HG03139 (cell line): Measurements from ENCODE around the gene SUFU.

ENCODE experiments used
- ATAC-seq: cut with Tn5 transposase; IDR thresholded peaks from one replicate; pipeline ENCODE4 v1.9.1; 2021; ENCODE audit not compliant: unreplicated experiment

Gene SUFU

DNA sequence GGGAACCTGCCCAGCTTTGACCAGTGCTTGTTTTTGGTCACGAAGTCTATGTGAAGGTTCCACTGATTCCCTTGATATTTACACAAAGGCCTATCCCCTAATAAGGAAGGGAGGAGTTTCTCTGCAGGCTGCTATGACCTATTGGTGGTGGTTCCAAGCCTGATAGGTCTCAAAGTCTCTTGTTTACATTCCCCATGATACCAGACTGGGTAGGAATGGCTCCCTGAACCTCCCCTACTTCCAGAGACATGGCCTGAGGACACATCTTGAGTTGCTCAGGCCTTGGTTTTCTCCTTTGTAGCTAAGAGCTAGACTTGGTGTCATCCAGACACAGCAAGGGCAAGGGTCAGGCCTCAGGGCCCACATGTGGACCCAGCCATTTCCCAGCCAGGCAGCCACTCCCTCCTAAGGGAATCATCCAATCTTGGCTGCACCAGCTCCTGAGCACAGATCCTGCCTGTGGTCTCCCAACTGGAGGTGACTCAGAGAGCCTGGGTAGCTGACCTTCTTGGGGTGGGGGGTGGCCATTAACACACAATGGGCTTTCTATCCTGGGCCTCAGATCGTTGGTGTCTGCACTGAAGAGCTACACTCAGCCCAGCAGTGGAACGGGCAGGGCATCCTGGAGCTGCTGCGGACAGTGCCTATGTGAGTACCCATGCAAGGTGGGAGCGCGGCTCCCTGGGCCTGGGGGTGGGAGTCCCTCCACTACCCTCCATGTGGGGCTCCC, 89.5 kb downstream of the SUFU start:
- ATAC-seq = no peak

DNA sequence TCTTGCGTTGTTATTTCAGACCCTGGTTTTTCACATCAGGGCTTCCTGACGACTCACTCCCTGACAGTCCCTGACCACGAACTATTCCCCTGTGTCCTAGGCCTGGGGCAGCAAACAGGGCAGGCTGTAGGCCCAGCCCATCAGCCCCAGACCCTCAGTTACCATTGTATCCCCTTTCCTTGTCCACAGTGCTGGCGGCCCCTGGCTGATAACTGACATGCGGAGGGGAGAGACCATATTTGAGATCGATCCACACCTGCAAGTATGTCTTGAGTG, 90.0 kb downstream of the SUFU start:
- ATAC-seq = no peak

DNA sequence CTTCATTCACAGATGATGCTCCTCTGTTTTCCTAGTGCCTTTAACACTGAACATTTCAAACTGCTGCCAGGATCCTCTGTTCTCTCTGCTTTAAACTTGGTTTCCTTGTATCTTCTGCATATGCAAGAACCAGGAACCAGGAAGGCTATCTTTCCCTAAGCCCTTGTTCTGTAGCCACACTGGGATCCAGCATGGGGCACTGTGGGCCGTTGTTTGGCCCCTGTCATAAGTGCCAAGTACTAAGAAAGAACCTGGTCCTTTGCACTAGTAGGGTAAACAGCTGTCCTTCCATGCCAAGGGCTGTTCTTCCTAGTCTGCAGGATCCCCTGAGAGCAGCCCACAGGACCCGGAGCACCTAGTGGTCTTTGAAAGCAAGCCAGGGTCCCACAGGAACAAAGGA, 91.5 kb downstream of the SUFU start:
- no peak for ATAC-seq

DNA sequence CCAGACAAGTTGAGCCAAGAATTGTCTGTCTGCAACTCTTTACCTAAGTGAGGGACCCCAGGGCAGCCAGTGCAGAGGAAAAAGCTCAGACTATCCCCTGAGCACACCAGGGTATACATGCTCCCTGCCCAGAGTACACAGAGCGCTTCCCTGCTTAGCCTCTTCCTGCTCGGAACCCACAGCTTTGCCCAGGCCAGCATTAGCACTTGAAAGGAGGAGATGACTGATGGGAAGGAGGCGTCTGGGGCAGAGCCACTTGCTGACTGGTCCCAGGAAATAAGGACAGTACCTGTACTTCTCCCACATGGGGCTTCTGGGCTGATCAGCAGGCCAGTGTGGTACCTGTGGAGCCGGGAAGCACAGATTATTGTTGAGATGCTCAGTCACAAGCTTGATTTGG, 92.1 kb downstream of the SUFU start:
- no peak for ATAC-seq

DNA sequence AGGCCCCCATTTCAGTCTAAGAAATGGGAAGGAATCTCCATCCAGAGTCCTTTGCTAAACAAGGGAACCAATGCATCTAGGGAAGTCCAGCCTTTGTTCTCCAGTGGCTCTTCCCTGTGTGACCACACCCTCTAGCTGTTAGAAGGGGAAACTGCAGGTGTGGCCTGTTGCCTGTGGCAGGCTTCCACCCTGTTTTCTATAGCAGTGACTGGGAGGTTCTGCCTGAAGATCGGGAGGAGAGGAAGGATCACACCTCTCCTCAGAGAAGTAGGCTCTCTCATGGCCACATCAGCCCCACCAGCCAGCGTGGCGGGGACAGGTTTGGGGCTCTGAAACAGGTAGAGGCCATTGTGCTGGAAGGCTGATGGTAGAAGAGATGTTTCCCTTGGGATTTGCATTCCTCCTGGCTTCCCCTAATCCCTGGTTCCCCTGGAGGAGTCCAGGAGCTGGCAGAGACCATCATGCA, 92.8 kb downstream of the SUFU start:
- ATAC-seq = no peak

DNA sequence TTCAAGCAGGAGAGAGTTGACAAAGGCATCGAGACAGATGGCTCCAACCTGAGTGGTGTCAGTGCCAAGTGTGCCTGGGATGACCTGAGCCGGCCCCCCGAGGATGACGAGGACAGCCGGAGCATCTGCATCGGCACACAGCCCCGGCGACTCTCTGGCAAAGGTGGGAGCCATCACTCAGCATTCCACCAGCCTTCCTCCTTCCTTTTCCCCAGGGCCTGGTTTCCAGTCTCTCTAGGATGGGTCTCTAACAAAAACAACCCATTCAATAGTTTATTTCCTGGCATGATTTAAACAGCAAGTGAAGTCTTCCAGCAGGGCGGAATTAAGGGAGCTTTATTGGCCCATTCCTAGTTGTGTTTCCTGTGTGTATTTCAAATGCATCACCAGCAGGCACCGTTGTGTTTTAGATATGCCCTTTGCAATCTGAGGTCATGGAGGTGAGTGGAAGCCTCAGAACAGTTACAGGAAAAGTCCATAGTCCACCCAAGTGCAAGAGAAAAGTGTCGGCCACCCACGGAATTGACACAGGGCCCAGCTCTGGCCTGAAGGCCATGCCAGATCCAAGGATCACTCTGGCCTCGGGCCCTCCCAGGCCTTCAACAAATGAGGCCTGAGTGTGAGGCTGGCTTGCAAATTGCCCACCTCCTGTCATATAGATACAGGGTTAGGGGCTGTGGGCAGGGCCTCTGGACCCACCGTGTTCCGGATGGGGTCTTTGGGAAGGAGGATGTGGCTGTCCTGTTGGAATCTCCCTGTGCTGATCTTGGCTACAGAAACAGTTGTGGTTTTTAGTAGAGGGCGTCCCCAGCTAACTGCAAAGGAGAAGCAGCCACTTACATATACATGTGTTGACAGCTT, 93.6 kb downstream of the SUFU start:
- ATAC-seq = no peak

DNA sequence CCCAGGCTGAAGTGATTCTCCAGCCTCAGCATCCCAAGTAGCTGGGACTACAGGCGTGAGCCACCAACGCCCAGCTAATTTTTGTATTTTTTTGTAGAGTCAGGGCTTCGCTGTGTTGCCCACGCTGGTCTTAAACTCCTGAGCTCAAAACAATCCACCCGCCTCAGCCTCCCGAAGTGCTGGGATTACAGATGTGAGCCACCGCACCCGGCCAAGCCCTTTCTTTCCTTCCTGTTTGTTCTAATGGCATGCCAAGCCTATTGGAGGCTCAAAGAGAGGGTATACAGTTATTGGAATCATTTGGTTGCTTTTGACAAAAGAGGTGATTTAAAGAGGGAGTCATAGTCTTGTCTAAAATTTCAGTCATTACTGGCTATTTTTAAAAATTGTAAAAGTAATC, 94.5 kb downstream of the SUFU start:
- ATAC-seq = no peak

DNA sequence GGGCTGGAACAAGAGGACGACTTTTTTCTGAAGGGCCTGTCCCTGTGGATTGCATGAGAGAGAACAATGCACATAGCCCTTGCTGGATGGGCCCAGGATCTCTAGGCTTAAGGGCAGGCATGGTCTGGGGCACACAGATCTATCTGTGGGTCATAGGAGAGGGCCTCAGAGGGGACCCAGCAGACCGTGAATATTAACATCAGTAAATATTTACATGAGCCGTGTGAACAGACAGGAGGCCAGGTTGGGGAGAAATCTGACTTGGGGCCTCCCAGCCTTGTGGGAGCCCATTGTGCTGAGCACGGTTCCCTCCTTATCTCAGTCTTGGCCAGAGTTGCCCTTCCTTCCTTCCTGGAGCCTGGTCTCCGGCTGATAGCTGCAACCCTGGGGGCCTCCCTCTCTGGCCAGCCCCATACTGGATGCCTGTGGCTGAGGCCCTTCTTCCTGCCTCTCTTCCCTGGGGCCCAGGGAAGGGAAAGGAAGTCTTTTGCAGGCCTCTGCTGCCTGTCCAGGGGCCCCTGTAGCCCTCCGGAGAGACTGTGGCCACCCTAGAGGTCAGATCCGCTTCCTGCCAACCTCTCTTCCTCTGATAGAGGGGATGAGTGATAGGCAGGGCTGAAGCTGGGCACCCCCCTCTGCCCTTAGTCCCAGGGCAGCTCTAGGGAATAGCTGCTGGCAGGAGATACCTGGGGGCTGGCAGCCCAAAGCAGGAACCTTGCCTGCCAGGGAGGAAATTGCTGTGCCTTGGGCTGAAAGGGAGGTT, 96.0 kb downstream of the SUFU start:
- no peak for ATAC-seq

DNA sequence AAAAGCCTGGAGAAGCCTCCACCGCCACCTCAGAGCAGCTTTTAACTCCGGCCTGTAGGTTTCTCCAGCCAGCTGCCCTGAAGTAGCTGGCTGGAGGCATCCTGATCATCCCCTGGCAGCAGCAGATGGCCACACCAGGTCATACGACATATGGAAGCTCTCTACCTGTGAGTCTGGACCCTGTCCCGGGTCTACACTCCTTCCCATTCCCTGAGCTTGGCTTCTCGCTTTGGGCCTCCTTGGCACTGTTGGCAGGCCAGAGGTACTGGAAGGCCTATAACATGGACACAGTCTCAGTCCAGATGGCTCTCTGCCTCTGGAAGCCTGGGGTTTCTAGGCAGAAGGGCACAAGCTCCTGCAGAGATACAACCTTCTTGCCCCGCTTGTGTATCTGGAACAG, 97.0 kb downstream of the SUFU start:
- ATAC-seq = no peak

DNA sequence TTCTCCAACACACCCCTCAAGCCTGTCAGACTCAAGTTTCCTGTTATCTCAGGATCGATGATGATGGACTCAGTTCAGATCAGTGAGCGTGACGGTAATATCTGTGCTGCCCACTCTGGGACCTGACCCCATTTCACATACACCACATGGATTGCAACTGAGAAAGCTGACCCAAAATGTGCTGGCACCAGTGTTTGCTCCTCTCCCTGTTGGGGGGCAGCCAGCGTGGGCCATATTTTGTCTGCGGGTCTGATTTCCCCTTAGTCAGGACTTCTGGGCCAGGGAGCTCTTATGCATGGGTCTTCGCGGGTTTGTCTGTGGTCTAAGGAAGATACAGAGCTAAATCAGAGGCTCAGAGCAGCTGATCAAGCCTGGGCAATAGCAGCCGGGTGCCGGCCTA, 97.9 kb downstream of the SUFU start:
- no peak for ATAC-seq

DNA sequence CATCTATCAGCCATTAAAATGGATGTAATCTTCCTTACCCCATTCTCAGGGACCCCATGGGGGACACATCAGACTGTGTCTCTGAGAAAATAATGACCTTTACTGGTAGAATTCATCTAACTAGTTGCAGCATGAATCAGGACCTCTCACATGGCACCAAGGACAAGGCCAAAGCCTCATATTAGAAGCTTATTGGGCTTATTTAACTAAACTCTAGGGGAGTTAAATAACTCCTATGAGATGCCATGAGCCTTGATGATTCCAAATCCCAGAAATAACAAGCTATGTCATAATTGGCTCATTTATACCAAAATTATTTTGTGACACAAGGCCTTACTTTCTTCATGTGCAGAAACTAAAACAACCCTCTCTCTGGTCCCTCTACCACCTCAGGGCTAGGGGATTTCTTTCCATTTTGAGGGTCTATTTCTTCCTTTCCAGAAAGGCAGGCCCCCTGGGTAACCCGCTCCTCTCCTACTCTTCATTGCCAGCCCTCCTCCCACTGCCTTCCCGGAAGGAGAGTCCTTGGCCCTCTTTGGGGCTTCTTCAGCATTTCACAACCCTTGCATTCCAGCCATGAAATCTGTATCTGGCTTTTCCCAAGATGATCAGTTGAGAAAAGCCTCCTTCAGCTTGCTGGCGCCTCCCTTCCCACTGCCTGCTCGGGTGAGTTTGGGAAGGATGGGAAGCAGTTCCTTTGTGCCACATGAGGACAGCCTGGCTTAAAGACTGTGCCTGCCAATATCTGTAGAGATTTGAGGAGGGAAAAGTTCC, 98.7 kb downstream of the SUFU start:
- no peak for ATAC-seq

DNA sequence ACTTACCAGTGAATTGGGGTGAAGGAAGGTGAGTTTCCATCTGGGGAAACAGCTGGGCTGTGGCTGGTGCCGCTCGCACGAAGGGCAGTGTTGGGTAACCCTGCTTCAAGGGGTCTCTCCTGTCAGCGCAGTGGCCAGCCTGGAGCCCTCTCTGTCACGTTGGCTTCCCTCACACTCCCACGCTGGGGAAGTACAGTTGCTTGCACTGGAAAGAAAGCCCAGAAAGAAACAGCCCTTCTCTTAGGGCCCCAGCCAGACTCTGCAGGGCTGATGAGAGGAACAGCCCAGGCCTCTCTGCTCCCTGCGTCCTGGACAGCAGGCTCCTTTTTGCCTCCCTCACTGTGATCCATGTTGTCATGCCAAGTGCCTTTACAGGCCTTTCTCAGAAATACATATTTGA, 100.2 kb downstream of the SUFU start:
- no peak for ATAC-seq

DNA sequence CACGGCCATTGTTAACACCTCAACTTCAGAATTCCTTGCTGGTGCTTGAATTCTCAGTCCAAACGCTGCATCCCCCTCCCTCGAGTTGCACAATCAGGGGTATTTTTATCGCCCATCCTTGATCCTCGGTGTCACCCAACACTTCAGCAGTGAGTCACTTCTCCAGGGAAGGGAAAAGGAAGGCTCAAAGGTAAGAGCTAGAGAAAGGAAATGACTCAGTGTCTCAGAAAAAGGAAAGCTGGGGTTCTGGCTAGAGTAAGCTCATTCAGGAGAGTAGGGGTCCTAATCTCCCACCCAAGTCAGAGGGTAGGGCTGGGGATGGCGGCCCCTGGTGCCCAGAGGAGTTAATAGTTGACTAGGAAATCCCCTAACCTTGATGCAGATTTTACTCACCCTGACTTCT, 100.7 kb downstream of the SUFU start:
- ATAC-seq = no peak

DNA sequence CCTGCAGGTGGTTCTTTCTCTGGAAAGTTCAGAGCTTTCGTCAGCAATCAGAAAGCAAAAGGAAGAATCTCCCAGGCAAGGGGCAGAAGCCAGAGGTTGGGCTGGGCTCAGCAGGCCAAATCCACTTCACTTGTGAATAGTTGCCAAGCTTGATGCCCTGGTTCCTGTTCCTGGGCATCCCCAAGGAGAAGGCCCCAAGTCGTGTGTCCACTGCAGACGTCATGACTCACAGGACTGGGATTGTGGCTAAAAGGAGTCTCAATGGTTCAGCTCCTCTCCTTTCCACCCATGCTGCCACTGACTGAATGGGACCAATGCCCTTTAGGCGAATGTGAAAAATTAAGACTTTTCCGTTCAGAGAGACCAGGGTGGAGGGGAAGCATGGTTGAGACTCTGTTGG, 101.9 kb downstream of the SUFU start:
- no peak for ATAC-seq

DNA sequence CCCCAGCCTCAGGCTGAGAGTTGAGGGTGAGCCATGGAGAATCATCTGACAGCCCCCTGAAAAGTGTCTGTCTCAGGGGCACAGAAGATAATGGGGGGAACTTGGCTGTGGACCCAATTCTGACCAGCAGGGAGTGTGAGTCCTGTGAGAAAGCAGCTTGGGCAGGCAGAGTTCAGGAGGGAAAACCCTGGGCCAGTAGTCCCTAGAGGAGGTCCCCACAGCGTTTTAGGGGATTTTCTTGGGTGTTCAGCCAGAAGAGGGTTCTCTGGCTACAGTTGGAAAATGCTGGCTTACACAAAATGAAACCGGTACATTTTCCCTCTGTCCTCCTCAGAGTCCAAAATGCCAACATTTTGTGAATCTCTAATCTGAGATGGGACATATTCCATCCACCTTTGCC, 104.7 kb downstream of the SUFU start:
- ATAC-seq = no peak

DNA sequence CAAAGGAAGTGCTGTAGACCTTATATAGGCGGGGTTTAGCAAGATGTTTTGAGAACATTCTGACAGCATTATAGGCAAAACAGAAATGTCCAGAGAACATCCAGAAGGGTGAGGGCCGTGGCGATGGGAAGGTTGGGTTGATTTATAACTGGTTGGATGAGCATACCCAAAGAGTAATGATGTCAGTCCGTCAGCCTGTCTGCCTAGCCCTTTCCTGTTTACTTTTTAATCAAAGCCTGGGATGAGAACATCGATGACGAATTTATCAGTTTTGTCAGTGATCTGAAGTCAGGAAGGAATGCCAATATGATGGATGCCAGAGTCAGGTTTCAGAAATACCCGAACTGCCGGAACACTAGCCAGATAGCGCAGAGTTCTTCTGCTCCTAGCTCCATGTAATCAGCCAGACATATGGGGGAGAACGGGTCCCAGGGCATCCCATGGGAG, 106.7 kb downstream of the SUFU start:
- ATAC-seq = no peak

DNA sequence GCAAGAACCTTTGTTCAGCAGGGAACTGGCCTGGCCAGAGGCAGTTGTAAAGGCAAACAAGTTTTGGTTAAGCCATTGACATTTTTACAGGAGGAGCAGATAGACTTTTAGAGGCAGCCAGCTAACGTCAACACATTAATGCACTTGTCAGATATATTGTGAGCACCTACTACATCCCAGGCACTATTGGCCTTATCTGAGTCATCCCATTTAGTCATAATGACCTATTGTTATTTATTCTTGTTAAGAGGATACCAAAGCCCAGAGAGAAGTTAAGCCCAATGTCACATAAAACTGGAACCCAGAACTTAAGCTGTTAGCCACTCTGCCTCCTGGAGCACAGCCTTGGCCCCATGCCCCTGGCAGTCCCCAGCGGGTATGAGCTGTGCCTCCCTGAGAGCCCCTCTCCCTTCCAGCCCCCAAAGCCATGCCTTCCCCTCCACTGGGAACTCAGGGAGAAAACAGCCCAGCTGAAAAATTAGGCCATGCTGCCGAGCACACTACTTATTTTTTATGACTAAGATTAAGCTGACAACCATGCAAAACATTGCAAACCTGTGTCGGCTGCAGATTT, 107.8 kb downstream of the SUFU start:
- no peak for ATAC-seq

DNA sequence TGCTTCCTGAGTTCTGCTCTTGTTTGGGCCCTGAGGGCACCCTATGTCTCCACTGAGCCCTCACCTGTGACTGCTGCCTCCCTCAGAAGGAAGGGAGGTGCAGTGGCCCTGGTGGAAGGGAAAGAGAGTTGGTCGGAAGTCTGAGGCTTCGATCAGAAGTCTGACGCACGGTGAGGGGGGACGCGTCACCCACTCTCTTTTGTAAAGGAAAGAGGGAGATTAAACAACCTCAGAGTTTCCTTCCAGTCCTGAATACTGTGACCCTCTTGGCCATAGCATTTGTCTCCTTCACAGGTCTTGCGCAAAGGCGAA, 109.1 kb downstream of the SUFU start:
- no peak for ATAC-seq

DNA sequence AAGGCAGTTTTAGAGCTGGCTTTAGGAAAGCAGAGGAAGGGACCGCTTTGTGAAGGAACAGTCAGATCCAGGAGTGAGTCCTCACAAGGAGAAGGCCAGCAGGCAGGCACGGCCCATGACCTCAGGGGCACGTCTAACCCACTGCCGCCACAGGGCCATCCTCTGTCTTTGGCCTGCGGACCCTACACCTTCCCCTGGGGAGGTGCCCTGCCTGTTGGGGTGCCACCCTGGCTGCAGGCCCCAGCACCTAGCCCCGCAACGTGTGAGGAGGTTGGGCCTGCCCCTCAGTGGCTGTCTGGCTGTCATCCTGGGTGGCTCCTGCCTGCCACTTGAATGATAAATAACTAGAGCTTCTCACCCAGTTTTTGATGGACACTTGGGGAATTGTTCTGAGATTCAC, 109.5 kb downstream of the SUFU start:
- ATAC-seq = no peak

DNA sequence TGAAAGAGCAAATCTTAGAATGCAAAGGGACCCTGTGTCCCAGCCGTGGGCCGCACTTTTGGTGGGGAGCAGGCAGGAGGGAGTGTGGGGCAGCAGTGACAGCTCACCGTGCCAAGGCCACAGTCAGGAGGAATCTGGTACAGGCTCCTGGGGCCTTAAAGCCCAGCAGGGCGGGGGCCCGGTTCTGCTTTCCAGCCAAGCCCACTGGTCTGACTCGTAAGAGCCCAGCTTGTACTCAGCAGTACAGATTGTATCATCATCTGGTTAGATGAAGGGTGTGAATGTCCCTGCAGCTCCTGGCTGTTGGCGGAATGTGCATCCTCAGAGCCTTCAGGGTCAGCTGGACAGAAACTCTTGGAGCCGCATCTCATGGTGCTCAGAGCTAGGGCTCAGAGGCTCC, 110.0 kb downstream of the SUFU start:
- no peak for ATAC-seq

DNA sequence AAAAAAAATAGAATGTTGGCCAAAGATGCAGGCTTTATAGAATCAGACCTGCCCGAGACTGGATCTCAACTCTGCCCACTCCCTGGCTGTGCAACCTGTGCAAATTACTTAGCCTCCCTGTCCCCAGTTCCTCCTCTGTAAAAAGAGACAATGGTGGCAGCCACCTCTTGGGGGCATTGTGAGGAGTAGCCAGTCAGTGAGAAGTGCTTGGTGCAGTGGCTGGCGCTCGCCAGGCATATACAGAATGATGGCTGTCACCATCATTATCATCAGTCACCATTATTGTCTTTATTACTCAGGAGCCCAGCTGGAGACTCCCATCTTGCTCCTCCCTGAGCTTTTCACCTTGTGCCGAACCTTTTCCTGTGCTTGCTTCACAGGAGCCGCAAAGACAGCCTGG, 111.1 kb downstream of the SUFU start:
- no peak for ATAC-seq
